SW480 (cell line): ENCODE measurements around the gene LIG1.
"Not testable (repeated sequence)": the region's sequence is repeated elsewhere in the genome, so short reads cannot be mapped to it uniquely, and the experiment has no call there.

Experiments
- DNase-seq: peaks from one replicate; pipeline ENCODE4 v3.0.0-alpha.2; 2016; ENCODE audit warnings: low spot score

The LIG1 gene

DNA sequence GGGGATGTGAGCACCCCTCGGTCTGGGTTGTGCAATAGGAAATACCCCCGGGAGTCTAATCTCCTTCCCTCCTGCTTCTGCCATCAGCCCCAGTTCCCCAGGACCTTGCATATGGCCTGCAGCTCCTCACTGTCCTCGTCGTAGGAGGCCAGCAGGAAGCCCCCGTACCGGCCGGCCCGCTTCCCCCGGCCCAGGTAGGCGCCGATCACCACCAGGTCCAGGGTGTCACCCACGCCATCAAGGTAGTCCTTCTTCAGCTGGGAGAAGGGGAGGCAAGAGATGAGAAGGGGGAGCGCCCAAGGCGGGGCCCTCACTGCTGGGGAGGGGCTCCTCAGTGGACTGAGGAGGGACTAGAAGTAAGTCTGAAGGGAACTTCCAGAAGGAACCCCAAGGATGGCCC, 49.1 kb downstream of the LIG1 start:
- DNase-seq = no peak

DNA sequence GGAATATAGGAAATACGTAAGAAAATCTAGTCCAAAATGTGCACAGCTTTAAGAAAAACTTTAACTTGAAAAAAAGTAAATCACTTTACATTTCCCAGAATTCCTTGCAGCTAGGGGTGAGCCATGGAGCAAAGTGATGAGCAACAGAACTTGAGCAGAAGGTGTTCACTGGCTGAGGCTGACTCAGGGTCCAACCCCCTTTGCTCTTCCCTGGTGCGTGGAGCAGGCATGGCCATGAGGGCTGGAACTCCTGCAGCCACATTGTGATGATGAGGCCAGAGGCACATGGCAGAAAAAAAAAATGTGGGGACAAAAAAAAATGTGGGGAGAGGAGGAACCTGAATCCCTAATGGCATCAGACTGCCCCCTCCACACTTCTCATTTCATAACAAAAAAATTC, 49.6 kb downstream of the LIG1 start:
- no peak for DNase-seq

DNA sequence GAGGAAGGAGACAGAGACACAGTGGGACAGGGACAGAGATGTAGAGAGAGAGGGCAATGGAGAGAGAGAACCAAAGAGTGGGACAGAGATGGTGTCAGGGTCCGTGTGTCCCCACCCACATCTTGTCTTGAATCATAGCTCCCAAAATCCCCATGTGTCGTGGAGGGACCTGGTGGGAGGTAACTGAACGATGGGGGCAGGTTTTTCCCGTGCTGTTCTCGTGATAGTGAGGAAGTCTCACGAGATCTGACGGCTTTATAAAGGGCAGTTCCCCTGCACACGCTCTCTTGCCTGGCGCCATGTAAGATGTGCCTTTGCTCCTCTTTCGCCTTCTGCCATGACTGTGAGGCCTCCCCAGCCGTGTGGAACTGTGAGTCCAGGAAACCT, 52.0 kb downstream of the LIG1 start:
- DNase-seq = no peak

DNA sequence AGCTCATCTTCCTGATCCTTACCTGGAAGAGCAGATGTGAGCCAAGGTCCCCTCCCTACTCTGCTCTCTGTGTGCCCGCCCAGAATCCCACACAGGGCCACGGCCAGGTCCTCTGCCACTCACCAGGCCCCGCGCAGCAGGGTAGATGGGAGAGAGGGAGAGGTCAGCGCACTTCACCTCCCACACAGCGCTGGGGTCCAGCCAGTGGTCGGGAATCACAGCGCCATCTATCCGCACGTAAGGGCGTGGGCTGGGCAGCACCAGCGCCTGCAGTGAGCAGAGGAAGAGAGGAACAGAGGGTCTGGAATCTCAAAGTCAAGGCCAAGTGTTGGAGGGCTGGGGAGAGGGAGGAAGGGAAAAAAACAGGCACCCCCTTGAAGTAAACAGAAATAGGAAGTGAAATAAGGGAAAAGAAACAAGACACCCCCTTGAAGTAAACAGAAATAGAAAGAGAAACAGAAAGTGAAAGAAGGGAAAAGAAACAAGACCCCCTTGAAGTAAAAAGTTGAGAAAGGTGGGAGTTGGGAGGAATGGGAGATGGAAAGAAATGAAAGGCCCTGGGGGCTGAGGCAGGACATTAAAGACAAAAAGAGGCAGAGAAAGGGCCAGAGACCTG, 52.5 kb downstream of the LIG1 start:
- DNase-seq = no peak

DNA sequence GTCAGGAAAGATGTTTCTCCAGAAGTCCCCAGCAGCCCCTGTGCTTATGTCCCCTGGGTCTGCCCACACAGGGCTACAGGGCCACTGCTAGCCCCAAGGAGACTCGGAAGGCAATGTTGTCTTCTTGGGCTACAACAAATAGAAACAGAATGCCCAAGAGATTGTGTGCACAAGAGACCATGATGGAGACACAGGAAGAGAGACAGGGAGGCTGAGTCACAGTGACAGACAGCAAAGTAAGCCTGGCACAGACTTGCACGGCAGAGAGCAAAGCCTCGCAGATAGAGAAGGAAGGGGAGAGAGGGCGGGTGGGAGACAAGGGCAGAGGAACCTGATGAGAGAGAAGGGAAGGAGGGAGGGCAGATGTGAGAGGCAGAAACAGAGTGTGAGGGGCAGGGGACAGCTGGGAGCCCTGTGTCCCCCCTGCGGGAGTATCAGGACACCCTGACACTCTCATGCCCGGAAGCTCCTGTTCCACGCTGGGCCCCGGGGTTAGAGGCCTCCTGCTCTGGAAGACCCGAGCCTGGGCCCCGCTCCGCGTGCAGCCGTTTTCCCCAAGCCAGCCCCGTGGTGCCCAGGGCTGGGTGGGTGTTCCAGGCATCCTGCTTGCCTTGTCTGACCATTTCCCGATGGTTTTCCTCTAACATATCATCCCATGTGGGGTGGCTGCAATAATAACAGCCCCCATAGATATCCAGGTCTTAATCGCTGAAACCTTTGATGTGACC, 56.8 kb downstream of the LIG1 start:
- no peak for DNase-seq

DNA sequence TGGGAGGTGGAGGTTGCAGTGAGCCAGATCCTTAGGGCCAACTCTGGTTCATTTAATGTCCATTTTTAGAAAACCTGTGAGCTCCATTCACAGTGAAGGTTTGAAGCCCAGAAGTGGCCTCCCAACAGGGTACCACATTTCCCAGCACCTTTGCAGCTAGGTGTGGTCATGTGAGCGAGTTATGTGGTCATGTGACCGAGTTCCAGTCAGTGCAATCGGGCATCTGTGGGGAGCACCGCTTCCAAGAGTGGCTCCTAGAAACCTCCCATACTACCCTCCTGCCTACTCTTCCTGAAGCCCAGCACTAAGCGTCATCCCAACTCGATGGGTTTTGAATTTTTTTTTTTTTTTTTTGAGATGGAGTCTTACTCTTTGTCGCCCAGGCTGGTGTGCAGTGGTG, 58.9 kb downstream of the LIG1 start:
- peak; percentile 23 for DNase-seq

DNA sequence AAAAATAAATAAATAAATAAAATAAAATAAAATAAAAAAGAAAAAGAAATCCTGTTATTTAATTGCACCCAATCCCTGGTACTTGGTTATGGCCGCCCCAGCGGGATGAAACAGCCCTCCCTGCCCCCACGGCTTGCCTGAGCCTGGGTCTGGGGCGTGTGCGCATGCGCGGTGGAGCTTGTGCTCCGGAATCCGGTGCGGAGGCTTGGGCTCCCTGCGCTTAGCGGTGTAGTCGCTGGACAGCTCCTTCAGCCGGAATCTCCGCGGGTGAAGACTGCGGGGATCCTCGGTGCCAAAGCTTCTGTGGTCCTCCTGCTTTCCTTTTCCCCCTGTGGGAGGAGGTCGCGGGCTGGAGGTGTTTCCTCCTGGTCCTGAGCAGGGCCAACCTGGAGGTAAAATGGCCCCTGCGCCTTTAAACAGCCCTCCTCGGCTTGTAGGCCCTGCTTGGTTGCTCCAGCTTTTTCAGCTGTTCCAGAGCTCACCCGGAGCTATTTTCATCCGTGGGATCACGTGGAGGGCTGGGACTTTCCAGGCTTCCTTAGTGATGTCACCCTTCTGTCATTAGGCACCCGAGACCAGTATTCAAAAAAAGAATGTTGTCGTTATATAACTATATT, 59.7 kb downstream of the LIG1 start, which contains the start of gene PLA2G4C:
PLA2G4C (minus strand) TSS at position 468 of the 617 bp plus-strand sequence. CDS start 4,288 bp downstream, outside the sequence.
- peak; percentile 86 for DNase-seq

DNA sequence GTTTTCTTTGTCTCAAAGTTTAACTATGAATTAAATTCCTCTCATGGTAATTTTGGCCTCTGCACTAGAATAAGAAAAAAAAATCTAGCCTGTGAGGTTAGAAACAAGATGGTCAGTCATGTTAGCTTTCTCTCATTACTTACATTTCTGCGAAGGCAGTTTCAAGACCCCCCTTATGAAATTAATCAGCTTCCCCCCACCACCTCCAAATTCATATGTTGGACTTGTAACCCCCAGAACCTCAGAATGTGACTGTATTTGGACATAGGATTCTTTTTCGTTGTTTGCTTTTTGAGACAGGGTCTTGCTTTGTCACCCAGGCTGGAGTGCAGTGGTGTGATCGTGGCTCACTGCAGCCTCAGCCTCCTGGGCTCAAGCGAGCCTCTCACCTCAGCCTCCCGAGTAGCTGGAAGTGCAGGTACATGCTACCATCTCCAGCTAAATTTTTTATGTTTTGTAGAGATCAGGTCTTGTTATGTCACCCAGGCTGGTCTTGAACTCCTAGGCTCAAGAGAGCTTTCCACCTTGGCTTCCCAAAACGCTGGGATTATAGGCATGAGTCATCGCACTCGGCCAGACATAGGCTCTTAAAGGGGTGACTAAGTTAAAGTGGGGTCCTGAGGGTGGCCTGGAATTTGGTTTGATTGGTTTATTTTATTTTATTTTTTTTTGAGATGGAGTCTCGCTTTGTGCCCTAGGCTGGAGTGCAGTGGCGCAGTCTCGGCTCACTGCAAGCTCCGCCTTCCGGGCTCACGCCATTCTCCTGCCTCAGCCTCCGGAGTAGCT, 61.0 kb downstream of the LIG1 start:
- no peak for DNase-seq

DNA sequence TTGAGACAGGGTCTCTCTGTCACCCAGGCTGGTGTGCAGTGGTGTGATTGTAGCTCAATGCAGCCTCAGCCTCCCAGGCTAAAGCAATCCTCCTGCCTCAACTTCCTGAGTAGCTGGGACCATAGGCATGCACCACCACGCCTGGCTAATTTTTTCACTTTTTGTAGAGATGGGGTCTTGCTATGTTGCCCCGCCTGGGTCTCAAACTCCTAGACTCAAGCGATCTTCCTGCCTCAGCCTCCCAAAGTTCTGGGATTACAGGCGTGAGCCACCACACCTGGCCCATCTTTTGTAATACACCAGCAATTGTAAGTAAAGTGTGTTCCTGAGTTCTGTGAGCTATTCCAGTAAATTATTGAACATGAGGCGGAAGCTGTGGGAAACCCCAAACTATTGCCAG, 66.2 kb downstream of the LIG1 start:
- no peak for DNase-seq

DNA sequence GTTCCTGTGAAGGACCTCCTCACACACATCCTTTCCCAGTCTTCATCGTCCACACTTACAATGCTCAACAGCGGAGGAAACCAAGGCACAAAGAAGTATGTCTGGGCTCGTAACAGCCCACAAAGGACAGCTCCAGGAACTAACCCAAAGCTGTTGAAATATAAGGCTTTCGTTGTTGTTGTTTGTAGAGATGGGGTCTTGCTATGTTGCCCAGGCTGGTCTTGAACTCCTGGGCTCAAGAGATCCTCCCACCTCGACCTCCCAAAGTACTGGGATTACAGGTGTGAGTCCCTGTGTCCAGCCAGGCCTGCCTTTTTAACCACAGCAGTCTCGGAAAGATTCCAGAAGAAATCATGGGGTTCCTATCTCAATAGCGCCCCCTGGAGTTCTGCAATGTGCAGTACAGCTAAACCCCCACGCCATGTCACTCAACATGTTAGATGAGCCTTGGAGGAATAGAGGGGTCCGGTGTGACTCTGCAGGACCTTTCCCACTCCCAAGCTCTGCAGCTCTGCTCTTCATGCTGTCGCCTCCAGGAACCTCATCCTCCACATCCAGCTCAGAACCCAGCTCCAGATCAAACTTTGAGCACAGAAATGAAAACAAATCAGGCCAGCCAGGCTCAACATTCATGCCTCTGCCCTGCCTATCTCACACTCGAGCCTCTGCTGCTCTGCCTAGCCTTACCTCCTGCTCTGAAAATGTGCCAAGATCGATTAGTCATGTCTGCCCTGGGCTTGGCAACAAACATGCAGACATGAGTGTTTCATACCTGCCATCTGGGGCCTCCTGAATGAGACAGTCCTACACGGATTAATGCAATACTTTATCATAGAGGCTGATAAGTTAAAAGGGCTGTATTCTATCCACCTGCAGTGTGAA, 67.0 kb downstream of the LIG1 start:
- peak; percentile 65 for DNase-seq

DNA sequence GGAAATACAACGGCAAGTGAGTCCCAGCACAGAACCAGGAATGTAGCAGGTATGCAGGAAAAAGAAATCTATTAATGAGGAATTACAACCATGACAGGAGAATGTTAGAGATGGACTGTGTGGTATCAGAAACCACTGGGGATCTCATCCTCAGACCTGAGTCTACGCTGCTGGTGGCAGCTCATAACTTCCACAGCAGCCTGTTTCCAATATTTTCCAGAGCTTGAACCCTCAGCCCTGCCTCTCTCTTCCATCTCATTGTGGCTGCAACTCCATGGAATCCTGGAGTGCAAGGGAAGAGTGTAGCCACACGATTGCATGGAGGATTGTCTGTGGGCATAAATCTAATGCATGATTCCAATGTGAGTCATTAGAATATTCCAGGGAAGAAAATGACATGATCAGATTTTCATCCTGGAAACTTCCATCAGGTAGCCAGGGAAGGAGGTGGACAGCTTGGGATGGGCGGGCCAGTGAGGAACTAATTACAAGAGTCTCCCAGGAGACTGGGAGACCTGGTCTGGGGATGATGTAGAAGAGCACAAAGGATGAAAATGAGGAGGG, 74.5 kb downstream of the LIG1 start:
- DNase-seq = no peak

DNA sequence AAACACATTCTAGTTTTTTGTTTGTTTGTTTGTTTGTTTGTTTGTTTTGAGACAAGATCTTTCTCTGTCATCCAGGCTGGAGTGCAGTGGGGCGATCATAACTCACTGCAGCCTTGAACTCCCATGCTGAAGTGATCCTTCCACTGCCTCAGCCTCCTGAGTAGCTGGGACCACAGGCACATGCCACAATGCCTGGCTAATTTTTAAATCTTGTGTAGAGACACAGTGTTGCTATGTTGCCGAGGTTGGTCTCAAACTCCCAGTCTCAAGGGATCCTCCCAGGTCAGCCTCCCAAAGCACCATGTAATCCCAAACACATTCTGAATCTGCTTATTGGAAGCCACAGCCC, 75.3 kb downstream of the LIG1 start:
- no peak for DNase-seq

DNA sequence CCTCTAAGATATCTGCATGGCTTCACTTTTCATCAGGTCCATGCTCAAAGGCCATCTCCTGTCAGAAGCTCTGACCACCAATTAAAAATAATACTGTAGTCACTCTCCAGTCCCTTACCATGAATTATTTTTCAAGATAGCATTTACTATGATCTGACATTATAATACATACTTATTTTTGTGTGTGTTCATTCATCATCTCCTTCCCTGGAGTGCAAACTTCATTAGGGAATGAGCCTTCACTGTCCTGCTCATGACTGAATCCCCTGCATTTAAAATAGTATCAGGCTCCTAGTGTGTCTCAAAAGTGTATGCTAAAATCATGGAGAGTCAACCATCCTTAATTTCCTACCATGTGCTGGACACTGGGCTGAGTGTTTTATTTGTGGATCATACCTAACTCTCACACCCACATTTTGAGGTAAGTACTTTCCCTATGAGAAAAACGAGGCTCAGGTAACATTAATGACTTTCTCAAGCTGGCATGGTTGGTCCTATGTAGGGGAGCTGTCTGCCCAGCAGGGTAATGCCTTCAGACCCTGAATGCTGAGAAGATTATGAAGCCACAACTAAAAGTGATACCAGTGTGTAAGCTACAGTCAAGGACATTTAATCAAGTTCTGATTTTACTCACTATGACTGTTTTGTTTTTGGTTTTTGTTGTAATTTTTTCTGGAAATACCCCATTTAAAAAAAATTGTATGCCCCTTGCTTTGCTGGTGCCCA, 75.9 kb downstream of the LIG1 start:
- no peak for DNase-seq

DNA sequence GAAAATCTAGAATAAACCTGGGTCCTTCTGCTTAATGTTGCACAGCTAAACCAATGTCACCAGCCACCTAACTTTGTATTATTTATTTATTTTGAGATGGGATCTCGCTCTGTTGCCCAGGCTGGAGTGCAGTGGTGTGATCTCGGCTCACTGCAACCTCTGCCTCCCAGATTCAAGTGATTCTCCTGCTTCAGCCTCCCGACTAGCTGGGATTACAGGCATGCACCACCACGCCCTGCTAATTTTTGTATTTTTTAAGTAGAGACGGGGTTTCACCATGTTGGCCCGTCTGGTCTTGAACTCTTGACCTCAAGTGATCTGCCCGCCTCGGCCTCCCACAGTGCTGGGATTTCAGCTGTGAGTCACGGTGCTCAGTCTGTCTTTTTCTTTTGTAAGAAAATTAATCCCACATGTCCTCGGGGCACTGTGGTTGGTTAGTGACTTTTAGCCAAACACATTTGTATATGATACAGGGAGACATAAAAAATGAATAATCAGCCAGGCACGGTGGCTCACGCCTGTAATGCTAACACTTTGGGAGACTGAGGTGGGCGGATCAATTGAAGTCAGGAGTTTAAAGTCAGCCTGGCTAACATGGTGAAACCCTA, 78.9 kb downstream of the LIG1 start:
- DNase-seq = not testable (repeated sequence)

DNA sequence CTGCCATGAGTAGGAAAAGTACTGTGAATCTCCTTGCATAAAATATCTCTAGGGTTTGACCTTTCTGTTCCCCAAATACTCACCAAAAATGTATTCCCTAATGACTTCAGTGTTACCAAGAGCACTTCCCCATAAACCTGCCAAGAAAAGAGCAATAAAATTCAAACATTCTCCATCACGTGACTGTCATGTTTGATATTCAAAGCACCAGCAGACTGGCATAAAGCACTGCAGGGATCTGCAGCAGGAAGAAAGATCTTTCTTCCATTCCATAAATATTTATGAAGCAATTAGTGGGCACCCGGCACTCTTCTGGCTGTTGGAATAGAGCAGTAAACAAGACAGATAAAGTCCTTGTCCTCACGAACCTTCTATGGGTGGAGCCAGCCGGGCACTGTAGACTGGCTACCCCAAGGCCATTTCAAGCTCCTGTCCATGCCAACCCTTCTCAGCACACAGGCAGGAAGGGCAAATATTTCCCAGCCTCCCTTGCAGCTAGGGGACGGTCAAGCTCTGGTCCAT, 79.8 kb downstream of the LIG1 start:
- peak; percentile 68 for DNase-seq

DNA sequence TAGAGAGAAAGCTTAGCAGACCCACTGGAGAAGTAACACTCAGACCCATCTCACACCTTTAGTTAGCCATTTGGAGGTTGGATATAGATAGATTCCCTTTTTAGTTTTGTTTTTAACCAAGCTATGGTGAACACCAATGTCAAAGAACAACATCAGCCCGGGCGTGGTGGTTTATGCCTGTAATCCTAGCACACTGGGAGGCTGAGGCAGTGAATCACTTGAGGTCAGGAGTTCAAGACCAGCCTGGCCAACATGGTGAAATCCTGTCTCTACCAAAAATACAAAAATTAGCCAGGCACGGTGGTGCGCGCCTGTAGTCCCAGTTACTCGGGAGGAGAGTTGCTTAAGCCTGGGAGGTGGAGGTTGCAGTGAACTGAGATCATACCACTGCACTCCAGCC, 81.2 kb downstream of the LIG1 start:
- DNase-seq = not testable (repeated sequence)

DNA sequence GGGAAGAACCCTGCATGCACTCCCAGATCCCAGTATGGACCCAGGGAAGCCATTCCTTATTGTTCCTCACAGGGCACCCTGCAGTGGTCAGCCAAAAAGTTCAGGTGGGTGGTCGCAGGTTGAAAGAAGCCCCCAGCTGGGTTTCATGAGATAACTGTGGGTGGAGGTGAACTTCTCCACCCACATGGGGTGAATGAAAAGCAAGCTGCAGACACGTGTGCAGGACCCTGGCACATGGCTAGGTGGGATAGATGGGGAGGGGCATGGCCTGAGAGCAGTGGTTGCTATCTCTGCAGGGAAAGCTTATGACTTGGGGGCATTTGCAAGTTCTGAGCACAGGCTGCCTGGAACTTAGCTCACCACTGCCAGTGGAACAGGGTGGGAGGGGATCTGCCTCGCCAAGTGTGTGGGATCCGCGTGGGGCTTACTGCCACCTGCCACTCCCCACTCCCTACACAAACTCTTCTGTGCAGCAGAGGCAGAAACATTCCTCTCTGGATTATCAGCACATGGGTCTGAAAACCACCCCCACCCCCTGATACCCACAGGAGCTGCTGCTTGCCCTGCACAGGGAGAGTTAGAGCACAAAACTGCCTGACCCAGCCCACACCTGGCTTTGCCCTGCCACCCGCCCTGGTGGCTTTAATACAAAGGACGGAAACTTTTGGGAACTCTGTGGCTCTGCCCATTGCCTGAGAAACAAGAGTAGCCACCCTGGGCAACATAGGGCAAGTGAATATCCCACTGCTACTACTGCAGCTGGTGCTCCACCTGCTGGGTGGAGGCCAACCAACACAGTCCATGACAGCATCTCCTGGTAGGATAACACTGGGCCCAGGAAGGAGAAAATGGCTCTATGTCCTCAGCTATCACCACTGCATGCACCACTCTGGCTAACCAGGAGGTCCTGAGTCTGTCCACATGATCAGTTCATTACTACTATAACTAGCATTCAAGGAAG, 84.0 kb downstream of the LIG1 start:
- DNase-seq = peak; percentile 41

DNA sequence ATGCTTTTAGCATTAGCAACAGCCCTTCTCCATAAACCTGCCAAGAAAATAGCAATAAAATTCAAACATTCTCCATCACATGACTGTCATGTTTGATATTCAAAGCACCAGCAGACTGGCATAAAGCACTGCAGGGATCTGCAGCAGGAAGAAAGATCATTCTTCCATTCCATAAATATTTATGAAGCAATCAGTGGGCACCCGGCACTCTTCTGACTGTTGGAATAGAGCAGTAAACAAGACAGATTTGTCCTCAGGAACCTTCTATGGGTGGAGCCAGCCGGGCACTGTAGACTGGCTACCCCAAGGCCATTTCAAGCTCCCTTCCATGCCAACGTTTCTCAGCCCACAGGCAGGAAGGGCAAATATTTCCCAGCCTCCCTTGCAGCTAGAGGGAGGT, 85.1 kb downstream of the LIG1 start:
- DNase-seq = no peak

DNA sequence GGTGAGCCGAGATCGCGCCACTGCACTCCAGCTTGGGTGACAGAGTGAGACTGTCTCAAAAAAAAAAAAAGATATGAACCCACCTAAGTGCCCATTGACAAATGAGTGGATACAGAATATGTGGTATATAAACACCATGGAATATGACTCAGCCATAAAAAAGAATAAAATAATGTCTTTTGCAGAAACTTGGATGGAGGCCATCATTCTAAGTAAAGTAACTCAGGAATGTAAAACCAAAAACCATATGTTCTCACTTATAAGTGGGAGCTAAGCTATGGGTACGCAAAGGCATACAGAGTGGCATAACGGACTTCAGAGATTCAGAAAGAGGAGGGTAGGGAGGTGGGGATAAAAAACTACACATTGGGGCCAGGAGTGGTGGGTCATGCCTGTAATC, 89.0 kb downstream of the LIG1 start:
- DNase-seq = no peak
